ENCODE results near the gene UPK1A.

GRCh38 chr19:35621708-35622107 lies 44.6 kb upstream of the UPK1A start:
- TF ChIP-seq CTCF (IDR thresholded peaks at IDR 0.05) (no peak), FOXP4 (CRISPR knock-in tag; IDR thresholded peaks at IDR 0.05) (no peak)
- TF ChIP-seq, protein P1, sequence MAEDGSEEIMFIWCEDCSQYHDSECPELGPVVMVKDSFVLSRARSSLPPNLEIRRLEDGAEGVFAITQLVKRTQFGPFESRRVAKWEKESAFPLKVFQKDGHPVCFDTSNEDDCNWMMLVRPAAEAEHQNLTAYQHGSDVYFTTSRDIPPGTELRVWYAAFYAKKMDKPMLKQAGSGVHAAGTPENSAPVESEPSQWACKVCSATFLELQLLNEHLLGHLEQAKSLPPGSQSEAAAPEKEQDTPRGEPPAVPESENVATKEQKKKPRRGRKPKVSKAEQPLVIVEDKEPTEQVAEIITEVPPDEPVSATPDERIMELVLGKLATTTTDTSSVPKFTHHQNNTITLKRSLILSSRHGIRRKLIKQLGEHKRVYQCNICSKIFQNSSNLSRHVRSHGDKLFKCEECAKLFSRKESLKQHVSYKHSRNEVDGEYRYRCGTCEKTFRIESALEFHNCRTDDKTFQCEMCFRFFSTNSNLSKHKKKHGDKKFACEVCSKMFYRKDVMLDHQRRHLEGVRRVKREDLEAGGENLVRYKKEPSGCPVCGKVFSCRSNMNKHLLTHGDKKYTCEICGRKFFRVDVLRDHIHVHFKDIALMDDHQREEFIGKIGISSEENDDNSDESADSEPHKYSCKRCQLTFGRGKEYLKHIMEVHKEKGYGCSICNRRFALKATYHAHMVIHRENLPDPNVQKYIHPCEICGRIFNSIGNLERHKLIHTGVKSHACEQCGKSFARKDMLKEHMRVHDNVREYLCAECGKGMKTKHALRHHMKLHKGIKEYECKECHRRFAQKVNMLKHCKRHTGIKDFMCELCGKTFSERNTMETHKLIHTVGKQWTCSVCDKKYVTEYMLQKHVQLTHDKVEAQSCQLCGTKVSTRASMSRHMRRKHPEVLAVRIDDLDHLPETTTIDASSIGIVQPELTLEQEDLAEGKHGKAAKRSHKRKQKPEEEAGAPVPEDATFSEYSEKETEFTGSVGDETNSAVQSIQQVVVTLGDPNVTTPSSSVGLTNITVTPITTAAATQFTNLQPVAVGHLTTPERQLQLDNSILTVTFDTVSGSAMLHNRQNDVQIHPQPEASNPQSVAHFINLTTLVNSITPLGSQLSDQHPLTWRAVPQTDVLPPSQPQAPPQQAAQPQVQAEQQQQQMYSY (CRISPR knock-in tag; IDR thresholded peaks at IDR 0.05) = no peak
